ENCODE measurements around the gene KCNK16. TPM values are rescaled to one million over a fixed set of nuclear protein-coding genes. Genes with fewer than 3 reads are reported as not detected.

The KCNK16 gene
- total RNA-seq, 1 experiment from 2014 or later = not detected

Other genes with a start within 250 kb of the KCNK16 start
- 17.0 TPM for gene SAYSD1, start 207.5 kb downstream of the KCNK16 start, total RNA-seq (2021; ENCODE audit: unreplicated experiment)
- 0.77 TPM for gene KCNK5, start 93.2 kb downstream of the KCNK16 start, total RNA-seq (2021; ENCODE audit: unreplicated experiment)
- gene KCNK17, start 8.3 kb downstream of the KCNK16 start, total RNA-seq (2021; ENCODE audit: unreplicated experiment) = not detected